Tibial artery (tissue), 4 donors: ENCODE results near the gene SLC12A4.
A peak's percentile ranks its signal among the peaks of the same experiment; 100 is the strongest.

Experiments
- DNase-seq, 2 donors: peaks; one replicate each; pipeline ENCODE4 v3.0.0-alpha.2; 2019
- H3K27ac ChIP-seq, 2 donors: fragments of 200-600 bp; sonication (generic) in 1 of 2; 1 replicate in 1 of 2; 2 replicates in 1 of 2; pipeline ENCODE4 v1.5.1; 2018 to 2019; ENCODE audit warnings: mild to moderate bottlenecking in 1 of 2
- H3K27me3 ChIP-seq, 2 donors: fragments of 200-600 bp; sonication (generic) in 1 of 2; one replicate each; pipeline versions ENCODE4 v1.5.1 to v1.6.0; 2016 to 2019
- H3K36me3 ChIP-seq, 3 donors: fragments of 200-600 bp; sonication (generic) in 2 of 3; one replicate each; pipeline ENCODE4 v1.5.1; 2016 to 2019; ENCODE audit warnings: mild to moderate bottlenecking in 2 of 3
- H3K4me1 ChIP-seq, 4 donors: fragments of 200-600 bp; sonication (generic) in 2 of 4; 1 replicate in 3 of 4; 2 replicates in 1 of 4; pipeline ENCODE4 v1.5.1; 2016 to 2019
- H3K4me3 ChIP-seq, 2 donors: fragments of 200-600 bp; sonication (generic) in 1 of 2; 1 replicate in 1 of 2; 2 replicates in 1 of 2; pipeline ENCODE4 v1.5.1; 2018 to 2019; ENCODE audit warnings: mild to moderate bottlenecking in 2 of 2
- H3K9me3 ChIP-seq, 3 donors: fragments of 200-600 bp; sonication (generic) in 1 of 3; one replicate each; pipeline ENCODE4 v1.5.1; 2016 to 2019
- CTCF ChIP-seq, 2 experiments: fragments of 200-600 bp in 1 of 2; fragments of 450-650 bp in 1 of 2; IDR thresholded peaks; one replicate each; pipeline ENCODE4 v1.5.1; 2017 to 2019; ENCODE audit warnings: antibody characterized with exemption in 2 of 2, mild to moderate bottlenecking in 1 of 2, moderate library complexity in 1 of 2
- intact Hi-C: fragments of 100-400 bp; cut with DNase I; formaldehyde crosslinking; loops from one replicate; pipeline ENCODE4 v1.15.0; 2023; ENCODE audit warnings: low total_unique reads

Gene SLC12A4

GRCh38 chr16:67957622-67958021 lies 10.8 kb downstream of the SLC12A4 start:
- intact Hi-C loops: no loop called here
- peak overlapping the region in 1 of 2 donors; percentile 48 for H3K27ac ChIP-seq
- no peaks in the 10 kb centered on the region for H3K9me3 ChIP-seq
- H3K36me3 ChIP-seq: peaks cover 64 to 98% (median 91%) of the 10 kb centered on the region in 3 donors
- no peak for TF ChIP-seq CTCF (IDR thresholded peaks at IDR 0.05)
- H3K4me3 ChIP-seq: no peak overlapping the region
- no peaks in the 10 kb centered on the region for H3K27me3 ChIP-seq
- no peak for DNase-seq
- H3K4me1 ChIP-seq: peaks cover 0 to 37% (median 26%) of the 10 kb centered on the region in 4 donors

DNA sequence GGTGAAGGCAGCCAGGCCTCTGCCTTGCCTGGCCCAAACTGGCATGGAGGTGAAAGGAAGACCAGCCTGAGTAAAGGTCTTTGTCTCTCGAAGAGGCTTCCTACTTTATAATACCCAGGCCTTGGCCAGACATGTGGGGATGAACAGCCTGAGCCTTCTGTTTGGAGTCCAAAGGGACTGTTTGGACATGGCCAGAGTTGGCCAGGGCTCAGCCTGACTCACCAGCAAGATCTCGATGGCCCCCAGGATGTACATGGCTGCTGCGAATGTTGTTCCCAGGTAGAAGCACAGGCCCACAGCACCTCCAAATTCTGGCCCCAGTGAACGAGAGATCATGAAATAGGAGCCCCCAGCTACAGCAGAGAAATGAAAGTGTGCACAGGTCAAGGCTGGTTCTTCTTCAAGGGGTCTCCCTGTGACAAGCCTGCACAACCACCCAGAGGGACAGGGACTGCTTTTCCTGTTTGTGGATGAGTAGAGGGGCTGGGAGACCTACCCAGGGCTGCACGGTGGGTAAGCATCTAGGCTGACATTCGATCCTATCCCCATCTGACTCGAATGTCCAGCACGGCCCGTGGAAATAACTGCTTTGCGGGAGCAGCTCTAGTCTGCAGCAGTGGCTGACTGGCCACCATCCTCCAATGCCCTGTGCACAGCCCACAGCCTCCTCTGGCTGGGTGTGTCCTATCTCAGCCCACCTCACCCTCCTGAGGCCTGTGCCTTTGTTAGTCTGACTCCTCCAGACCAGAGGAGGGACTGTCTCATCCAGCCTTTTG lies 13.8 kb downstream of the SLC12A4 start:
- intact Hi-C loops: no loop called here
- Histone ChIP-seq H3K4me1 (peaks cover 0 to 17% (median 11%) of the 10 kb centered on the region in 4 donors), H3K27ac (no peak overlapping the region), H3K27me3 (no peaks in the 10 kb centered on the region), H3K36me3 (peaks cover 61 to 98% (median 90%) of the 10 kb centered on the region in 3 donors), H3K9me3 (no peaks in the 10 kb centered on the region), H3K4me3 (no peak overlapping the region)
- peak in 1 of 2 donors; percentile 19 for DNase-seq
- no peak for TF ChIP-seq CTCF (IDR thresholded peaks at IDR 0.05)

DNA sequence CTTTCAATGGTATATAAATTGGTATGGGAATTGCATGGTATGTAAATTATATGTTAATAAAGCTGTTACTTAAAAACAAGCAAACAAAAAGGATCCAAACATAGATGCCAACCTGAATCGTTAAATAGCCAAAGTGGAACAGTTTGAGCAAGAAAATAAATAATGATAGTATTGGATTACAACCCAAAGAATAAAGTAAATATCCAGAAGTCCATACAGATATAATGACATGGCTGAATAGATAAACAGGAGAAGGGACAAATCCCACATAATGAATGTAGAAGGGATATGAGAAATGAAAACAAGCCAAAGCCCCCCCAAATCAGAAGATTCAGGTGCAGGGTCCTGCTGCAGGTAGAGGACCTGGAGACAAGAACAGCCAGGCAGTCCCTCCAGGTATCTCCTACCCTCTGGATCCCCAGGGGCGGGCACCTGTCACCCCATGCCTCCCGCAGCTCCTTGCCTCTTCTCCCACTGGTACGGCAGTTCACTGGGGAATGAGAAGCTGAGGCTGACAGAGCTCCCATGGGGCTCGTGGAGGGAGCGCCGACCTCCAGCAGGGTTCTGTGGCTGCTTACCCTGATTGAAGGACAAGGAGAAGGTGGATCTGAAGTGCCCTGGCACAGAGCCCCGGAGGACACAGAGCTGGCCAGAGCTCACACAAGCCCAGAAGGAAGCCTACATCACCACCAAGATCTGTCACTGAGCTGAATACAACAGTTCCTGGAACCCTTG lies 14.6 kb downstream of the SLC12A4 start:
- Histone ChIP-seq H3K4me3 (no peak overlapping the region), H3K27me3 (no peaks in the 10 kb centered on the region), H3K9me3 (no peaks in the 10 kb centered on the region), H3K36me3 (peaks cover 67 to 98% (median 90%) of the 10 kb centered on the region in 3 donors), H3K27ac (no peak overlapping the region), H3K4me1 (peaks cover 0 to 9% (median 7%) of the 10 kb centered on the region in 4 donors)
- TF ChIP-seq CTCF (IDR thresholded peaks at IDR 0.05): no peak
- DNase-seq: no peak
- intact Hi-C loops: no loop called here

DNA sequence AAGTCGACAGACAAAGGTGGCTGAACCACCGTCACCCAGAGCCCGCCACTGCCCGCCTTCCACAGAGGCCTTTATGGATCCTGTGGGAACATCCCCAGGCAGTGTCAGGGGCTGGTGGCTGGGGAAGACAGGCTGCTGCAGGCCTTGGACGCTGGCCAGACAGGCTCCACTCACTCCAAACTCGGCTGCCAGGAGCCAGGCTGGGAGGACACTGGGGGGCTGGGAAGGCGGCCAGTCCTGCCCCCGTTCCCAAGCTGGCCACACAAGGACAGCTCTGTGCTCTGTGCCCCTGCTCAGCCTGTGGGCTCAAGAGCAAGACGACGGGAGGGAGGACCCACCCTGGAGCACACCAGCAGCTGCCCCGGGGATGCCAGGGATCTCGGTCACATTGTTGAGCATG lies 17.0 kb downstream of the SLC12A4 start:
- Histone ChIP-seq H3K9me3 (no peaks in the 10 kb centered on the region), H3K4me3 (no peak overlapping the region), H3K4me1 (peaks cover 0 to 9% (median 7%) of the 10 kb centered on the region in 4 donors), H3K27me3 (no peaks in the 10 kb centered on the region), H3K27ac (peak overlapping the region; percentile 33 to 42), H3K36me3 (peaks cover 82 to 99% (median 93%) of the 10 kb centered on the region in 3 donors)
- peak in 1 of 2 donors; percentile 21 for DNase-seq
- no peak for TF ChIP-seq CTCF (IDR thresholded peaks at IDR 0.05)
- intact Hi-C loops: no loop called here

GRCh38 chr16:67950335-67950843 lies 18.0 kb downstream of the SLC12A4 start:
- Histone ChIP-seq H3K27me3 (no peaks in the 10 kb centered on the region), H3K4me1 (peaks cover 0 to 9% (median 7%) of the 10 kb centered on the region in 4 donors), H3K9me3 (no peaks in the 10 kb centered on the region), H3K27ac (no peak overlapping the region), H3K4me3 (no peak overlapping the region), H3K36me3 (peaks cover 93 to 99% (median 93%) of the 10 kb centered on the region in 3 donors)
- intact Hi-C loops: no loop called here
- no peak for DNase-seq
- no peak for TF ChIP-seq CTCF (IDR thresholded peaks at IDR 0.05)
